HepG2 (cell line): ENCODE results near the gene PKP4. TPM values are rescaled to one million over a fixed set of nuclear protein-coding genes. Genes with fewer than 3 reads are reported as not detected.
A peak's percentile ranks its signal among the peaks of the same experiment; 100 is the strongest.

Source experiments
- BRF2 ChIP-seq: sonication (generic); formaldehyde crosslinking; IDR thresholded peaks from 2 replicates; pipeline ENCODE4 v1.8.1; 2022; ENCODE audit warnings: mild to moderate bottlenecking, missing genetic modification reagents
- CSRNP2 ChIP-seq: sonication (generic); formaldehyde crosslinking; conservative IDR thresholded peaks from 2 replicates; pipeline ENCODE4 v1.8.0; 2022; ENCODE audit warnings: low read depth, missing genetic modification reagents
- EED ChIP-seq: sonication (generic); formaldehyde crosslinking; IDR thresholded peaks from 2 replicates; pipeline ENCODE4 v1.5.0; 2020; ENCODE audit warnings: mild to moderate bottlenecking, missing genetic modification reagents
- MAX ChIP-seq: IDR thresholded peaks from 2 replicates; pipeline ENCODE4 v1.6.1; 2012; ENCODE audit warnings: inconsistent platforms
- REL ChIP-seq: sonication (generic); formaldehyde crosslinking; conservative IDR thresholded peaks from 2 replicates; pipeline ENCODE4 v1.8.0; 2022; ENCODE audit warnings: mild to moderate bottlenecking, missing genetic modification reagents, moderate library complexity
- SUZ12 ChIP-seq: fragments of 150-350 bp; IDR thresholded peaks from 2 replicates; pipeline ENCODE4 v1.6.1; 2014; ENCODE audit warnings: low read depth, low read length
- TCF7L2 ChIP-seq: IDR thresholded peaks from 2 replicates; pipeline ENCODE4 v1.6.1; 2011; ENCODE audit warnings: mild to moderate bottlenecking, low read depth, low read length, moderate library complexity
- TRIM22 ChIP-seq: fragments of 450-650 bp; IDR thresholded peaks from 2 replicates; pipeline ENCODE4 v1.6.1; 2017
- ZKSCAN5 ChIP-seq: sonication (generic); formaldehyde crosslinking; IDR thresholded peaks from 2 replicates; pipeline ENCODE4 v1.5.1; 2020; ENCODE audit warnings: mild to moderate bottlenecking, missing genetic modification reagents
- ZNF281 ChIP-seq: sonication (generic); formaldehyde crosslinking; IDR thresholded peaks from 2 replicates; pipeline ENCODE4 v1.4.0; 2020; ENCODE audit warnings: missing genetic modification reagents, borderline replicate concordance
- ZNF318 ChIP-seq: sonication (generic); formaldehyde crosslinking; IDR thresholded peaks from 2 replicates; pipeline ENCODE4 v1.4.0; 2020; ENCODE audit warnings: mild to moderate bottlenecking, missing genetic modification reagents
- ZNF530 ChIP-seq: sonication (generic); formaldehyde crosslinking; IDR thresholded peaks from 2 replicates; pipeline ENCODE4 v1.5.0; 2020; ENCODE audit warnings: low read depth, mild to moderate bottlenecking, missing genetic modification reagents
- ZNF652 ChIP-seq: IDR thresholded peaks from 2 replicates; pipeline ENCODE4 v1.6.1; 2016; ENCODE audit warnings: low read depth, borderline replicate concordance
- polyA plus RNA-seq, 8 experiments: library from polyadenylated mRNA; depleted of rRNA in 3 of 8; stranded (reverse) in 7 of 8; unstranded in 1 of 8; fragments of >200 nt; fragmentation: Illumina TruSeq in 4 of 8; extraction: Trizol in 4 of 8; gene quantifications; 2 replicates each; pipeline versions ENCODE4 v1.2.1 to v1.2.3, GENCODE V29; 2011 to 2016; ENCODE audit warnings: low read depth in 4 of 8, missing spikeins in 1 of 8, mixed read lengths in 1 of 8; ENCODE audit not compliant: insufficient read depth in 1 of 8
- total RNA-seq, 5 experiments: library from RNA; depleted of rRNA; stranded (reverse); fragments of >200 nt; fragmentation: Illumina TruSeq; extraction: Trizol; gene quantifications; 2 replicates each; pipeline ENCODE4 v1.2.3, GENCODE V29; 2016; ENCODE audit warnings: low read depth in 1 of 5

The PKP4 gene
- total and polyA plus RNA-seq, 2 of the 13 experiments (the other 11 are each of a cell fraction or from before 2014, with no cell fraction given): 80.9 to 90.5 TPM

- TF ChIP-seq TRIM22 (no peak), ZKSCAN5 (CRISPR knock-in tag) (no peak), ZNF652 (CRISPR knock-in tag) (peak; percentile 82), TCF7L2 (no peak), EED (CRISPR knock-in tag) (no peak; the same call in 1 of the 2 replicates), ZNF318 (CRISPR knock-in tag) (peak; percentile 98), CSRNP2 (CRISPR knock-in tag) (peak; percentile 90; the same call in 1 of the 2 replicates), MAX (peak; percentile 97), ZNF281 (peak; percentile 83), SUZ12 (no peak), REL (CRISPR knock-in tag) (peak; percentile 77; the same call in 1 of the 2 replicates), ZNF530 (CRISPR knock-in tag) (no peak), BRF2 (peak; percentile 87)
These were observed 1.3 kb downstream of the PKP4 start (continued) for GRCh38 chr2:158457826-158458616.
